ENCODE measurements around the gene WDR72. TPM values are rescaled to one million over a fixed set of nuclear protein-coding genes. Genes with fewer than 3 reads are reported as not detected.

WDR72 gene
- total and polyA plus RNA-seq, 2 donors (not counting 1 experiment from before 2014, with no cell fraction given), result not detected

- Mint-ChIP-seq H3K9me3 (ENCODE audit: insufficient read depth) (no peaks in the 10 kb centered on the region), H3K27me3 (peaks cover 4% of the 10 kb centered on the region), H3K27ac (no peak overlapping the region), H3K4me3 (no peak overlapping the region), H3K4me1 (no peaks in the 10 kb centered on the region)
- no peaks in the 10 kb centered on the region for H3K27me3 ChIP-seq (replicated peaks in 1 of 4; ENCODE audit: control extremely low read depth in 1 of 4, control insufficient read depth in 3 of 4, insufficient read depth in 4 of 4, low read length in 3 of 4)
- ChIA-PET POLR2A (no interaction called here), CTCF (no interaction called here)
- H4K20me1 ChIP-seq (ENCODE audit: control insufficient read depth, insufficient read depth, low read length, poor library complexity, severe bottlenecking), result no peaks in the 10 kb centered on the region
- ATAC-seq (ENCODE audit: low read depth) (no peak), DNase-seq (no peak)
- H3K4me3 ChIP-seq (ENCODE audit: control extremely low read depth in 1 of 5, extremely low read depth in 1 of 5, insufficient read depth in 1 of 5, low read depth in 2 of 5, low read length in 4 of 5), result no peak overlapping the region
- H3K4me1 ChIP-seq (ENCODE audit: control insufficient read depth in 2 of 2, insufficient read depth in 2 of 2, low read length in 2 of 2), result no peaks in the 10 kb centered on the region
- no CpG with 5 or more reads among the region's 3 CpGs for WGBS (ENCODE audit: insufficient coverage)
- H2AFZ ChIP-seq (ENCODE audit: insufficient read depth, low read depth, low read length, poor library complexity, severe bottlenecking), result no peak overlapping the region
- intact Hi-C loops (cut with micrococcal nuclease), result no loop called here
- H3K9me3 ChIP-seq (ENCODE audit: control extremely low read depth in 1 of 3, control insufficient read depth in 2 of 3, insufficient read depth in 1 of 3, low read length in 2 of 3), result no peaks in the 10 kb centered on the region
- TF ChIP-seq EZH2 (IDR thresholded peaks at IDR 0.05; ENCODE audit: borderline replicate concordance, insufficient read depth, low read depth, low read length, poor library complexity, severe bottlenecking) (no peak), CTCF (IDR thresholded peaks at IDR 0.05) (no peak)
- no peak overlapping the region for H3K27ac ChIP-seq (ENCODE audit: low read length in 2 of 2)
- H3K4me2 ChIP-seq (replicated peaks; ENCODE audit: low read depth, low read length, poor library complexity, severe bottlenecking), result no peak overlapping the region
- no peaks in the 10 kb centered on the region for H3K79me2 ChIP-seq (ENCODE audit: control insufficient read depth, insufficient read depth, low read length)
- H3K36me3 ChIP-seq (replicated peaks in 1 of 2; ENCODE audit: control extremely low read depth in 1 of 2, control insufficient read depth in 1 of 2, extremely low read depth in 1 of 2, insufficient read depth in 2 of 2, low read length in 1 of 2), result no peaks in the 10 kb centered on the region
- H3K9ac ChIP-seq (ENCODE audit: low read length), result no peak overlapping the region
Measured at GRCh38 chr15:53569751-53570480, 189.5 kb downstream of the WDR72 start.

GRCh38 chr15:53566912-53567311 is 192.6 kb downstream of the WDR72 start:
- ChIA-PET CTCF (no interaction called here), POLR2A (no interaction called here)
- TF ChIP-seq CTCF (IDR thresholded peaks at IDR 0.05), result no peak
- TF ChIP-seq EZH2 (IDR thresholded peaks at IDR 0.05; ENCODE audit: borderline replicate concordance, insufficient read depth, low read depth, low read length, poor library complexity, severe bottlenecking), result no peak
- Histone ChIP-seq H3K27ac (ENCODE audit: low read length in 2 of 2) (no peak overlapping the region), H3K27me3 (replicated peaks in 1 of 4; ENCODE audit: control extremely low read depth in 1 of 4, control insufficient read depth in 3 of 4, insufficient read depth in 4 of 4, low read length in 3 of 4) (no peaks in the 10 kb centered on the region), H3K4me1 (ENCODE audit: control insufficient read depth in 2 of 2, insufficient read depth in 2 of 2, low read length in 2 of 2) (no peaks in the 10 kb centered on the region), H3K9me3 (ENCODE audit: control extremely low read depth in 1 of 3, control insufficient read depth in 2 of 3, insufficient read depth in 1 of 3, low read length in 2 of 3) (no peaks in the 10 kb centered on the region), H3K36me3 (replicated peaks in 1 of 2; ENCODE audit: control extremely low read depth in 1 of 2, control insufficient read depth in 1 of 2, extremely low read depth in 1 of 2, insufficient read depth in 2 of 2, low read length in 1 of 2) (no peaks in the 10 kb centered on the region), H2AFZ (ENCODE audit: insufficient read depth, low read depth, low read length, poor library complexity, severe bottlenecking) (no peak overlapping the region), H4K20me1 (ENCODE audit: control insufficient read depth, insufficient read depth, low read length, poor library complexity, severe bottlenecking) (no peaks in the 10 kb centered on the region), H3K4me2 (replicated peaks; ENCODE audit: low read depth, low read length, poor library complexity, severe bottlenecking) (no peak overlapping the region), H3K79me2 (ENCODE audit: control insufficient read depth, insufficient read depth, low read length) (no peaks in the 10 kb centered on the region), H3K9ac (ENCODE audit: low read length) (no peak overlapping the region), H3K4me3 (ENCODE audit: control extremely low read depth in 1 of 5, extremely low read depth in 1 of 5, insufficient read depth in 1 of 5, low read depth in 2 of 5, low read length in 4 of 5) (no peak overlapping the region)
- Mint-ChIP-seq H3K4me3 (no peak overlapping the region), H3K4me1 (no peaks in the 10 kb centered on the region), H3K27ac (no peak overlapping the region), H3K27me3 (peaks cover 4% of the 10 kb centered on the region), H3K9me3 (ENCODE audit: insufficient read depth) (no peaks in the 10 kb centered on the region)
- no peak for DNase-seq
- WGBS (ENCODE audit: insufficient coverage), result 20% methylated on average over 1 of the region's 4 CpGs
- ATAC-seq (ENCODE audit: low read depth), result no peak
- intact Hi-C loops (cut with micrococcal nuclease), result no loop called here

All from B cell (primary cell).